Esophagus mucosa (tissue), 1 donor: Measurements from ENCODE around the gene SART3. TPM values are rescaled to one million over a fixed set of nuclear protein-coding genes. Genes with fewer than 3 reads are reported as not detected.

Experiments used
- ATAC-seq: fragments of 200-7000 bp; cut with Tn5 transposase; one replicate; pipeline ENCODE4 v1.9.1; 2020
- total RNA-seq: library from RNA; stranded (reverse); gene quantifications from one replicate; pipeline ENCODE4 v1.2.4, GENCODE V29; 2023
- donor health status: DM: yes; HTN: yes; CAD: no.

Gene SART3
- 25.7 TPM for total RNA-seq

GRCh38 chr12:108560752-108561719 lies at the start of gene SART3:
Gene SART3 (minus strand): TSS chr12:108561173. CDS start chr12:108561154, 19 bp downstream.
- peak; percentile 42 for ATAC-seq

- no peak for ATAC-seq
These were observed 49.4 kb upstream of the SART3 start for GRCh38 chr12:108610336-108610815.

GRCh38 chr12:108609537-108610335 lies 48.8 kb upstream of the SART3 start:
- no peak for ATAC-seq

GRCh38 chr12:108608616-108609015 lies 47.6 kb upstream of the SART3 start:
- no peak for ATAC-seq

- ATAC-seq, result no peak
These were observed 47.1 kb upstream of the SART3 start for GRCh38 chr12:108607981-108608600.

- ATAC-seq, result no peak
These were observed 45.5 kb upstream of the SART3 start for GRCh38 chr12:108606492-108606891.

GRCh38 chr12:108605690-108606406 lies 44.9 kb upstream of the SART3 start:
- no peak for ATAC-seq

- ATAC-seq, result no peak
These were observed 44.2 kb upstream of the SART3 start for GRCh38 chr12:108605000-108605689.

GRCh38 chr12:108604208-108604941 lies 43.4 kb upstream of the SART3 start:
- no peak for ATAC-seq

- ATAC-seq, result no peak
These were observed 42.8 kb upstream of the SART3 start for GRCh38 chr12:108603743-108604142.

- ATAC-seq, result no peak
These were observed 42.2 kb upstream of the SART3 start for GRCh38 chr12:108602976-108603704.

GRCh38 chr12:108602209-108602705 lies 41.3 kb upstream of the SART3 start:
- ATAC-seq, result no peak

GRCh38 chr12:108600702-108601007 lies 39.7 kb upstream of the SART3 start:
- no peak for ATAC-seq

- no peak for ATAC-seq
These were observed 39.2 kb upstream of the SART3 start for GRCh38 chr12:108599948-108600701.

- no peak for ATAC-seq
These were observed 38.6 kb upstream of the SART3 start for GRCh38 chr12:108599541-108599940.

- ATAC-seq, result no peak
These were observed 37.7 kb upstream of the SART3 start for GRCh38 chr12:108598553-108599250.

GRCh38 chr12:108597559-108598471 lies 36.8 kb upstream of the SART3 start, which contains the start of gene TMEM119:
Gene TMEM119 (minus strand): TSS chr12:108598084. CDS start chr12:108592383, 5,701 bp downstream.
- peak; percentile 18 for ATAC-seq
